Measurements from ENCODE around the gene EDA.

Gene EDA

GRCh38 chrX:69948276-69948797 is 332.4 kb downstream of the EDA start:
- H3K9me3 ChIP-seq (ENCODE audit: control insufficient read depth, low read length), result no peaks in the 10 kb centered on the region
- H3K4me3 ChIP-seq (ENCODE audit: low read depth, low read length), result no peak overlapping the region
- H2AFZ ChIP-seq, result no peak overlapping the region
- peaks cover 2% of the 10 kb centered on the region for H3K79me2 ChIP-seq
- H3K9ac ChIP-seq, result no peak overlapping the region
- H3K4me2 ChIP-seq (ENCODE audit: low read length), result no peak overlapping the region
- H3K4me1 ChIP-seq, result no peaks in the 10 kb centered on the region
- no peak overlapping the region for H3K27ac ChIP-seq
- H3K27me3 ChIP-seq (ENCODE audit: control insufficient read depth, insufficient read depth, low read length), result no peaks in the 10 kb centered on the region
- no peaks in the 10 kb centered on the region for H3K36me3 ChIP-seq (ENCODE audit: control insufficient read depth, insufficient read depth, low read length)
- TF ChIP-seq, protein P1, sequence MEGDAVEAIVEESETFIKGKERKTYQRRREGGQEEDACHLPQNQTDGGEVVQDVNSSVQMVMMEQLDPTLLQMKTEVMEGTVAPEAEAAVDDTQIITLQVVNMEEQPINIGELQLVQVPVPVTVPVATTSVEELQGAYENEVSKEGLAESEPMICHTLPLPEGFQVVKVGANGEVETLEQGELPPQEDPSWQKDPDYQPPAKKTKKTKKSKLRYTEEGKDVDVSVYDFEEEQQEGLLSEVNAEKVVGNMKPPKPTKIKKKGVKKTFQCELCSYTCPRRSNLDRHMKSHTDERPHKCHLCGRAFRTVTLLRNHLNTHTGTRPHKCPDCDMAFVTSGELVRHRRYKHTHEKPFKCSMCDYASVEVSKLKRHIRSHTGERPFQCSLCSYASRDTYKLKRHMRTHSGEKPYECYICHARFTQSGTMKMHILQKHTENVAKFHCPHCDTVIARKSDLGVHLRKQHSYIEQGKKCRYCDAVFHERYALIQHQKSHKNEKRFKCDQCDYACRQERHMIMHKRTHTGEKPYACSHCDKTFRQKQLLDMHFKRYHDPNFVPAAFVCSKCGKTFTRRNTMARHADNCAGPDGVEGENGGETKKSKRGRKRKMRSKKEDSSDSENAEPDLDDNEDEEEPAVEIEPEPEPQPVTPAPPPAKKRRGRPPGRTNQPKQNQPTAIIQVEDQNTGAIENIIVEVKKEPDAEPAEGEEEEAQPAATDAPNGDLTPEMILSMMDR (IDR thresholded peaks at IDR 0.05), result no peak

DNA sequence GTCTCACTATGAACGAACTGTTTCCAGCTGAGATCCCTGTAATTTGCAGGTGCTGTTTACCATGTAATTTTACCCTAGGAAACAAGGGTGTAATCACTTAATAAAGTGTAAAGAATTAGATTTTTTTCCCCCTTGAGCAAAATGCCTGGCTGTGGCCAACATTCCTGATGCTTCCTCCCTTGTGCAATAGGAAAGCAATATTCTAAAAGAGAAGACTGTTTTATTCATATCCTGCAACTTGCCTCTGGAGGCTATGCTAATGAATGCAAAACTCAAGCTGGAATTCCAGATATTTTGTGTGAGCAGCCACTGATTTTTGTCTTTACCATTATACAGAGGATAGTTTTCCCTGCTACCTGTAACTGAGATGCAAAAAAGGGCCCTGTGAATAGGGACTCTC is 335.8 kb downstream of the EDA start:
- no peaks in the 10 kb centered on the region for H3K36me3 ChIP-seq (ENCODE audit: control insufficient read depth, insufficient read depth, low read length)
- no peaks in the 10 kb centered on the region for H3K4me1 ChIP-seq
- no peaks in the 10 kb centered on the region for H3K79me2 ChIP-seq
- no peaks in the 10 kb centered on the region for H3K9me3 ChIP-seq (ENCODE audit: control insufficient read depth, low read length)
- TF ChIP-seq, protein P1 (IDR thresholded peaks at IDR 0.05), result no peak
- no peak overlapping the region for H3K4me3 ChIP-seq (ENCODE audit: low read depth, low read length)
- H3K27ac ChIP-seq, result no peak overlapping the region
- H3K9ac ChIP-seq, result no peak overlapping the region
- H3K27me3 ChIP-seq (ENCODE audit: control insufficient read depth, insufficient read depth, low read length), result no peaks in the 10 kb centered on the region
- no peak overlapping the region for H3K4me2 ChIP-seq (ENCODE audit: low read length)
- H2AFZ ChIP-seq, result no peak overlapping the region

DNA sequence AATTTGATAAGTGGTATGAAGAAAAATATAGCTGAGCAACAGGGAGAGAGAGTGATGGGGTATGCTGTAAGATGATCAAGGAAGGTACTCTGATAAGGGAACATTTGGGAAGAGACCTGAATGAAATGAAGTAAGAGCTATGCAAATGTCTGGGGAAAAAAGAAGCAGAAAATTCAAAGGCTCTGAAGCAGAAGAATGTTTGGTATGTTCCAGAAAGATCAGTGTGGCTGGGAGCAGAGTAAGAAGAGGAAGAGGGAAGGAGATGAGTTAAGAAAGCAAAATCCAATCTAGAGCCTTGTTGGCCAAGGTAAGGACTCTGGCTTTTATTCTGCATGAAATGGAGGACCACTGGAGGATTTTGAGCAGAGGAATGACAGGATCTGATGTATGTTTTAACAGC is 343.8 kb downstream of the EDA start:
- no peak overlapping the region for H3K4me3 ChIP-seq (ENCODE audit: low read depth, low read length)
- no peaks in the 10 kb centered on the region for H3K36me3 ChIP-seq (ENCODE audit: control insufficient read depth, insufficient read depth, low read length)
- H3K4me2 ChIP-seq (ENCODE audit: low read length), result no peak overlapping the region
- no peaks in the 10 kb centered on the region for H3K79me2 ChIP-seq
- no peaks in the 10 kb centered on the region for H3K4me1 ChIP-seq
- H2AFZ ChIP-seq, result no peak overlapping the region
- H3K9me3 ChIP-seq (ENCODE audit: control insufficient read depth, low read length), result no peaks in the 10 kb centered on the region
- H3K27ac ChIP-seq, result no peak overlapping the region
- H3K9ac ChIP-seq, result no peak overlapping the region
- H3K27me3 ChIP-seq (ENCODE audit: control insufficient read depth, insufficient read depth, low read length), result no peaks in the 10 kb centered on the region
- TF ChIP-seq, protein P1 (IDR thresholded peaks at IDR 0.05), result no peak

GRCh38 chrX:69961365-69962072 is 345.6 kb downstream of the EDA start:
- Histone ChIP-seq H3K4me2 (ENCODE audit: low read length) (no peak overlapping the region), H3K4me1 (no peaks in the 10 kb centered on the region), H3K9me3 (ENCODE audit: control insufficient read depth, low read length) (no peaks in the 10 kb centered on the region), H3K79me2 (no peaks in the 10 kb centered on the region), H2AFZ (no peak overlapping the region), H3K36me3 (ENCODE audit: control insufficient read depth, insufficient read depth, low read length) (no peaks in the 10 kb centered on the region), H3K4me3 (ENCODE audit: low read depth, low read length) (no peak overlapping the region), H3K9ac (no peak overlapping the region), H3K27me3 (ENCODE audit: control insufficient read depth, insufficient read depth, low read length) (no peaks in the 10 kb centered on the region), H3K27ac (no peak overlapping the region)
- TF ChIP-seq, protein P1 (IDR thresholded peaks at IDR 0.05), result no peak

DNA sequence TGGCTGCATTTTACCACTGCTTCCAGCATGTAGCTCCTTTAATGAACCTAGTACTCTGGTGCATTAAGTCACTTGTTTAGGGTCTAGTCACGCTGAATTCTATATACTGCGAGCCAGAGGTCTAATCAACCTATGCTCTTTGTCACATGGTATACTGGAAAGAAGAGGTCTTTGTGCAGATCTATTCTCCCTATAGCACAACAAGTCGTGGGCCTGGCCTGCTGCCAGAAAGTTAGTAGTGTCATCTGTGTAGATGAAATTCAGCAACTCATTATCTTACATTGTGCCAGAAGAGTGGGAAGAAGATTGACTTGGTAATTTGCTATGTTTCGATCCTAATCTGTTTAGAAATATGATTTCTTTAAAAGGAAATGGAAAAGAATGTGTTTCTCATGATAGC is 353.0 kb downstream of the EDA start:
- Histone ChIP-seq H3K9me3 (ENCODE audit: control insufficient read depth, low read length) (no peaks in the 10 kb centered on the region), H3K27me3 (ENCODE audit: control insufficient read depth, insufficient read depth, low read length) (no peaks in the 10 kb centered on the region), H3K4me2 (ENCODE audit: low read length) (no peak overlapping the region), H3K9ac (no peak overlapping the region), H3K79me2 (no peaks in the 10 kb centered on the region), H3K4me3 (ENCODE audit: low read depth, low read length) (no peak overlapping the region), H3K27ac (no peak overlapping the region), H3K36me3 (ENCODE audit: control insufficient read depth, insufficient read depth, low read length) (no peaks in the 10 kb centered on the region), H2AFZ (no peak overlapping the region), H3K4me1 (no peaks in the 10 kb centered on the region)
- TF ChIP-seq, protein P1 (IDR thresholded peaks at IDR 0.05), result no peak
